ENCODE results near the gene G2E3.

The G2E3 gene

GRCh38 chr14:30559638-30560091, 707 bp downstream of the G2E3 start:
- H2AFZ ChIP-seq (ENCODE audit: low read depth, low read length) = peak overlapping the region; percentile 98
- peaks cover 13% of the 10 kb centered on the region for H3K36me3 ChIP-seq (ENCODE audit: insufficient read depth, low read length)
- peaks cover 20% of the 10 kb centered on the region for H4K20me1 ChIP-seq (ENCODE audit: insufficient read depth, low read length)
- peak overlapping the region; percentile 92 to 94 for H3K4me3 ChIP-seq (ENCODE audit: low read depth in 1 of 2, low read length in 2 of 2)
- H3K9me3 ChIP-seq (ENCODE audit: insufficient read depth, low read length, severe bottlenecking) = no peaks in the 10 kb centered on the region
- peak overlapping the region; percentile 96 for H3K27ac ChIP-seq (ENCODE audit: low read length)
- no peaks in the 10 kb centered on the region for H3K27me3 ChIP-seq (ENCODE audit: insufficient read depth, low read length, poor library complexity)
- peak overlapping the region; percentile 61 for H3K4me2 ChIP-seq (ENCODE audit: insufficient read depth, low read length)
- ATAC-seq (ENCODE audit: insufficient read depth, low read depth) (peak; percentile 48), DNase-seq (peak; percentile 29)
- peak overlapping the region; percentile 98 for H3K9ac ChIP-seq (ENCODE audit: low read depth, low read length)
- H3K79me2 ChIP-seq (ENCODE audit: insufficient read depth, low read length) = peaks cover 56% of the 10 kb centered on the region
- H3K4me1 ChIP-seq (ENCODE audit: insufficient read depth, low read length) = peaks cover 32% of the 10 kb centered on the region
- no peak for TF ChIP-seq CTCF (IDR thresholded peaks at IDR 0.05; ENCODE audit: borderline replicate concordance, extremely low read depth, low read length, poor library complexity, severe bottlenecking)
- TF ChIP-seq EZH2 (IDR thresholded peaks at IDR 0.05; ENCODE audit: borderline replicate concordance, low read depth, low read length, severe bottlenecking) = no peak

- Histone ChIP-seq H3K27me3 (ENCODE audit: insufficient read depth, low read length, poor library complexity) (no peaks in the 10 kb centered on the region), H3K4me2 (ENCODE audit: insufficient read depth, low read length) (peak overlapping the region; percentile 61), H2AFZ (ENCODE audit: low read depth, low read length) (no peak overlapping the region), H3K4me1 (ENCODE audit: insufficient read depth, low read length) (peaks cover 34% of the 10 kb centered on the region), H3K27ac (ENCODE audit: low read length) (peak overlapping the region; percentile 0; the same call in 1 of the 2 replicates), H3K79me2 (ENCODE audit: insufficient read depth, low read length) (peaks cover 65% of the 10 kb centered on the region), H3K4me3 (ENCODE audit: low read depth in 1 of 2, low read length in 2 of 2) (peak overlapping the region; percentile 92 to 94; a peak in 3 of 4 replicates), H3K9me3 (ENCODE audit: insufficient read depth, low read length, severe bottlenecking) (no peaks in the 10 kb centered on the region), H4K20me1 (ENCODE audit: insufficient read depth, low read length) (peaks cover 20% of the 10 kb centered on the region), H3K9ac (ENCODE audit: low read depth, low read length) (peak overlapping the region; percentile 98), H3K36me3 (ENCODE audit: insufficient read depth, low read length) (peaks cover 13% of the 10 kb centered on the region)
- DNase-seq (no peak), ATAC-seq (ENCODE audit: insufficient read depth, low read depth) (no peak)
- no peak for TF ChIP-seq CTCF (IDR thresholded peaks at IDR 0.05; ENCODE audit: borderline replicate concordance, extremely low read depth, low read length, poor library complexity, severe bottlenecking)
Observed at GRCh38 chr14:30560581-30560980, 1.6 kb downstream of the G2E3 start.

GRCh38 chr14:30564235-30564867, 5.4 kb downstream of the G2E3 start:
- Histone ChIP-seq H3K27ac (ENCODE audit: low read length) (no peak overlapping the region), H3K4me3 (ENCODE audit: low read depth in 1 of 2, low read length in 2 of 2) (no peak overlapping the region), H3K27me3 (ENCODE audit: insufficient read depth, low read length, poor library complexity) (no peaks in the 10 kb centered on the region), H4K20me1 (ENCODE audit: insufficient read depth, low read length) (peaks cover 42% of the 10 kb centered on the region), H3K79me2 (ENCODE audit: insufficient read depth, low read length) (peaks cover 99% of the 10 kb centered on the region), H3K4me2 (ENCODE audit: insufficient read depth, low read length) (peak overlapping the region; percentile 17; the same call in 1 of the 2 replicates), H3K4me1 (ENCODE audit: insufficient read depth, low read length) (peaks cover 41% of the 10 kb centered on the region), H3K9me3 (ENCODE audit: insufficient read depth, low read length, severe bottlenecking) (no peaks in the 10 kb centered on the region), H3K36me3 (ENCODE audit: insufficient read depth, low read length) (peaks cover 9% of the 10 kb centered on the region), H2AFZ (ENCODE audit: low read depth, low read length) (no peak overlapping the region), H3K9ac (ENCODE audit: low read depth, low read length) (no peak overlapping the region)
- no peak for DNase-seq
- no peak for ATAC-seq (ENCODE audit: insufficient read depth, low read depth)
- TF ChIP-seq EZH2 (IDR thresholded peaks at IDR 0.05; ENCODE audit: borderline replicate concordance, low read depth, low read length, severe bottlenecking) (no peak), CTCF (IDR thresholded peaks at IDR 0.05; ENCODE audit: borderline replicate concordance, extremely low read depth, low read length, poor library complexity, severe bottlenecking) (no peak)
